Brain microvascular endothelial cell (primary cell): ENCODE measurements around the gene ARL14EP.

Experiments
- DNase-seq: peaks from one replicate; pipeline ENCODE4 v3.0.0-alpha.2; 2020
- H3K27ac ChIP-seq: fragments of 250-450 bp; sonication (Bioruptor Pico); 2 replicates; pipeline ENCODE4 v1.5.1; 2020; ENCODE audit warnings: mild to moderate bottlenecking, moderate library complexity
- H3K27me3 ChIP-seq: fragments of 250-450 bp; sonication (Bioruptor Pico); replicated peaks from 2 replicates; pipeline ENCODE4 v1.5.1; 2020; ENCODE audit warnings: mild to moderate bottlenecking
- H3K36me3 ChIP-seq: fragments of 250-450 bp; sonication (Bioruptor Pico); replicated peaks from 2 replicates; pipeline ENCODE4 v1.5.1; 2020; ENCODE audit warnings: mild to moderate bottlenecking
- H3K4me3 ChIP-seq: 2 replicates; pipeline ENCODE4 v1.5.1; 2011; ENCODE audit warnings: low read depth, mild to moderate bottlenecking, control low read depth, low read length, moderate library complexity
- CTCF ChIP-seq: IDR thresholded peaks from 2 replicates; pipeline ENCODE4 v1.5.1; 2011; ENCODE audit warnings: low read depth, mild to moderate bottlenecking, moderate library complexity, low read length, control low read depth, inconsistent platforms; ENCODE audit errors: missing control alignments
- in situ Hi-C: cut with HindIII; loops from 2 replicates; pipeline ENCODE4 v1.10.0; 2017; ENCODE audit warnings: low sequenced_read_pairs, low pct_ligation_motif_present

ARL14EP gene

GRCh38 chr11:30368394-30368793 lies 45.5 kb downstream of the ARL14EP start:
- TF ChIP-seq CTCF = no peak
- Histone ChIP-seq H3K27me3 (no peaks in the 10 kb centered on the region), H3K27ac (no peak overlapping the region), H3K36me3 (no peaks in the 10 kb centered on the region), H3K4me3 (no peak overlapping the region)
- in situ Hi-C loops = no loop called here
- DNase-seq = no peak

- Histone ChIP-seq H3K4me3 (no peak overlapping the region), H3K36me3 (no peaks in the 10 kb centered on the region), H3K27ac (no peak overlapping the region), H3K27me3 (no peaks in the 10 kb centered on the region)
- in situ Hi-C loops = no loop called here
- no peak for DNase-seq
- TF ChIP-seq CTCF = no peak
These were observed 47.3 kb downstream of the ARL14EP start for GRCh38 chr11:30370164-30370563.

DNA sequence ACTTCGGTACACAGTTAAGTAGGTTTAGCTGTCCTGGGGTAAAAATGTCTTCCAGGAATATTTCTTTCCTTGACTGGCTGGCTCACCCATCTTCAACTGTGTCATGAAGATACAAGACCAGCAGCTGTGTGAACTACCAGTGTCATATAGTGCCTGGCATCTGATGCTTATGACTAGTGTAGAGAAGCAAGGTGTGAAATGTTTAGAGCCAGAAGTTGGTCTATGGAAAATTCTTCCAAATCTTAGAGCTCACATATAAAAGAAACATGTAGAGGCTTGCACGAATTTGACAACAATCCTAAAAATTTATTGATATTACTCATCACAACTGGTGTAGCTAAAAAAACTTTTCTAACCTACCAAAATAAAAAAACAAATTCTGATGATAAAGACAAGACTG lies 54.4 kb downstream of the ARL14EP start:
- Histone ChIP-seq H3K27ac (no peak overlapping the region), H3K36me3 (no peaks in the 10 kb centered on the region), H3K27me3 (no peaks in the 10 kb centered on the region), H3K4me3 (no peak overlapping the region)
- no peak for TF ChIP-seq CTCF
- in situ Hi-C loops = no loop called here
- no peak for DNase-seq

DNA sequence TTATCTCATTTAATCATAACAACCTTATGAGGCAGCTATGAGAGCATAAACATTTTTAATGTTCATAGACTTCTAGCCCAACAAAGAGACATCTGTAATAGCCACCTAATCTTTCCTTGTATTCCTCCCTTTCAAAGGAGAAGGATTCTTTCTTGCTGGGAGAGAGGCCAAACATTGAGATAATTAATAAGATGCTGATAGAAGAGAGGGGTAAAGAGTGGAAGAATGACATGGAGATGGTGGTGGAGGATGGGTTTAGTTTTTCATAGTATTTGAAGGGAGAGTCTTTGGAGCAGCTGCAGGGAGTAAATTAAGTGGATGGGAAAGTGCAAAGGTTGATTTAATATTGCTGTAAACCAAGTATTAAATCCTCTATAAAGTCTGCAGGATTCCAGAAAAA lies 57.9 kb downstream of the ARL14EP start:
- in situ Hi-C loops = no loop called here
- H3K27ac ChIP-seq = no peak overlapping the region
- TF ChIP-seq CTCF = no peak
- no peaks in the 10 kb centered on the region for H3K27me3 ChIP-seq
- no peaks in the 10 kb centered on the region for H3K36me3 ChIP-seq
- DNase-seq = no peak
- H3K4me3 ChIP-seq = no peak overlapping the region

GRCh38 chr11:30381879-30382278 lies 59.0 kb downstream of the ARL14EP start:
- TF ChIP-seq CTCF = no peak
- no peaks in the 10 kb centered on the region for H3K36me3 ChIP-seq
- no peaks in the 10 kb centered on the region for H3K27me3 ChIP-seq
- H3K27ac ChIP-seq = no peak overlapping the region
- in situ Hi-C loops = no loop called here
- no peak overlapping the region for H3K4me3 ChIP-seq
- no peak for DNase-seq
